GM21360 (cell line): ENCODE results near the gene ANKRD33B.
A peak's percentile ranks its signal among the peaks of the same experiment; 100 is the strongest.
"Not testable (repeated sequence)": the region's sequence is repeated elsewhere in the genome, so short reads cannot be mapped to it uniquely, and the experiment has no call there.

Source experiments
- ATAC-seq: cut with Tn5 transposase; IDR thresholded peaks from one replicate; pipeline ENCODE4 v1.9.1; 2021; ENCODE audit warnings: mild to moderate bottlenecking, moderate library complexity; ENCODE audit not compliant: unreplicated experiment

The ANKRD33B gene

GRCh38 chr5:10633271-10634049 is 69.6 kb downstream of the ANKRD33B start:
- no peak for ATAC-seq

DNA sequence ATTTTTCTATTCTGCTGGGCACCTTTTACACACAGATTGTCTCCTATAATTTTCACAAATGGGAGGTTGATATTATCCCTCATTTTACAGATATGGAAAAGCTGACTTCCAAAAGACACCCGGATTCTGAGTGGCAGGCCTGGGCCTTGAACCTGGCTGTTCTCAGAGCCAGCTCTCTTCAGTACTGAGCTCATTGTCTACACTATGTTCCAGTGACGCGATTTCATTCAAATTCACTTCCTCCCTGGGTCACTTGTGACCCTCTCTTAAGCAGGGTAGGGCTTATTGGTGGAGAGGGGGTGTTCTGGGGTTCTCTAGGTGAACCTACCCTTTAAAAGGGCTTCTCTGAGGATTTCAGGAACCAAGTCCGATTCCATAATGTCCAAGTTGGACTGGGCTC is 70.2 kb downstream of the ANKRD33B start:
- ATAC-seq: no peak

DNA sequence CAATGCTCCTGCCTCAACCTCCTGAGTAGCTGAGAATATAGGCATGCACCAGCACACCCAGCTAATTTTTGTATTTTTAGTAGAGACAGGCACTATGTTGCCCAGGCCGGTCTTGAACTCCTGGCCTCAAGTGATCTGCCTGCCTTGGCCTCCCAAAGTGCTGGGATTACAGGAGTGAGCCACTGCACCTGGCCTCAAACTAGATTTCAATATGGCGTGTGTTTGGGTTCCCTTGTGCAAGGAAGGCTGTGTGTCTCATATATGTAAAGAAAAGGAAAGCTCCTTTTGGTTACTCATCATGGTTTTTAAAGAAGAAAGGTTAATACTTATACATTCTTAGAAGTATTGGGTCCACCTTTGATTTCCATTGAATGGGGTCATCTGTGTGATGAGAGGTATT is 70.7 kb downstream of the ANKRD33B start:
- ATAC-seq: no peak

- ATAC-seq: peak; percentile 65
These were observed 71.5 kb downstream of the ANKRD33B start for GRCh38 chr5:10635257-10635866.

- ATAC-seq: no peak
These were observed 72.0 kb downstream of the ANKRD33B start for GRCh38 chr5:10635867-10636350.

DNA sequence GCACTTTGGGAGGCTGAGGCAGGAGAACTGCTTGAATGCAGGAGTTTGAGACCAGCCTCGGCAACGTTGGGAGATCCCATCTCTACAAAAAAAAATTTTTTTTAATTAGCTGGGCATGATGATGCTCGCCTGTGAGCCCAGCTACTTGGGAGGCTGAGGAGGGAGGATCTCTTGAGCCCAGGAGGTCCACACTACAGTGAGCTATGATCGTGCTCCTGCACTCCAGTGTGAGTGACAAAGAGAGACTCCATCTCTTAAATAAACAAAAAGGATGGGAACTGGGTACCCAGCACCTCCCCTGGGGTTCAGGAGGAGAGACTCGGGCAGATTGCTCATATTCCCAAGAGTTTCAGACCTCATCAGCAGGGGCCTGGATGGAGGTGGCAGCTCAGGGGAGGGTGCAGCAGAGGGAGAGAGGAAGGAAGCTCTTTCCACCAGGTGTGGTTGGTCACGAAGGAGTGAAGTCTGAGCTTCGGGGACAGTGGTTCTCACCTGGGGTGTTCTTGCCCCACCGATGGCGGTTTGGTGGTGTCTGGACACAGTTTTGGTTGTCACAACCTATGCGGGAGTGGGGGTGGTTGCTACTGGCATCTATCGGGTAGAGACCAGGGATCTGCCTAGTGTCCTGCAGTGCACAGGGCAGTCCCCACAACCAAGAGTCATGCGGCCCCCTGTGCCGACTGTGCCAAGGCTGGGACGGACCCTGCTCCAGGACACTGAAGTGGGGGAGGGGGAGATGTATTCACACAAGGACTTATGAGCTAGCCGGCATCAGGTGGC is 72.7 kb downstream of the ANKRD33B start:
- no peak for ATAC-seq

DNA sequence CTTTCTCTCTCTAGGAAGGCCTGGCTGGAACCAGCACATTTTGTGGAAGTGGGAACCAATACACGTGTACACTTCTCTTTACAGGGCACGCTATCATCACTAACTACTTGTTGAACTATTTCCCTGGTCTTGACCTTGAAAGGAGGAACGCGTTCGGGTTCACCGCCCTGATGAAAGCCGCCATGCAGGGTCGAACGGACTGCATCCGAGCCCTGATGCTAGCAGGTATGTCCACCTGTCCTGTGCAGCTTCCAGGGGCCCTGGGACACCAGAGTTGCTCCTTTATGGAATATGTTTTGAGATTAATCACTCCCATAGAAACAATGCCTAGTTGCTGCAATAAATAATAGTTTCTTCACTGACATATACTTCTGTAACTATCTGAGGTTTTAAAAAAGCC is 74.1 kb downstream of the ANKRD33B start:
- no peak for ATAC-seq

- not testable (repeated sequence) for ATAC-seq
These were observed 74.9 kb downstream of the ANKRD33B start for GRCh38 chr5:10638723-10639122.

- no peak for ATAC-seq
These were observed 76.0 kb downstream of the ANKRD33B start for GRCh38 chr5:10639846-10640368.

DNA sequence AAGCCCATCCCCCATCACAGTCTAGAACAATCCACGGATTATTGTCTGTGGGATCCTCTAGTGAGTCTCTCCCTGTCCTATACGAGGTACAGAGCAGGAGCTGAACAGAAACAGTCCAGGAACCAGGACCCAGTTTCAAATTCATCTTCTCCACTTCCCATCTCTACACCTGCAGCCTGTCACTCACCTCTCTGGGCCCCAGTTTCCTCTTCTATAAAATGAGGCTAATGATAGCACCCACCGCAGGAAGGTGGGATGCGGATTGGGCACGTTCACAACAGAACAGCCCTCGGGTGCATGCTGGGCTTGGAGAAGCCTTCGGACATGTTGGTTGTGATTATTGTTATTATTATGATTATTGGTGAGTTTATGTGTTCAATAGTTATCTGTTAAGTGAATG is 78.5 kb downstream of the ANKRD33B start:
- no peak for ATAC-seq

DNA sequence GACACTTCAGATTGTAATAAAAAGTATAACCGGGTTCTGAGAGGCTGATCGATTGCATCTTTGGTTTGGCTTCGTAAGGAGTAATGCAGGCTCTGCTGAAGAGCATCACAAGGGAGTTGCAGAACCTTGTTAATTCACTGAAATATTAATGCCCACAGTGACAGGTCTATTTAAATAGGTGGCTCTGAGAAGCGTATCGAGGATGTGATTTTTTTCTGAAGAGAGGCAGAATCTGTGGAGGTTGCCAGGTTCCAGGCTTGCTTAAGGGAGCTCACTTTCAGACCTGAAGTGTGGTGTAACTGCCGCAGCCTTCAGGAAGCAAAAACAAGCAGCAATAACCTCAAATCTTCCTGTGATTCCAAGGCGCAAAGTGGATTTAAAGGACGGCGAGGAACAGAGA is 80.3 kb downstream of the ANKRD33B start:
- no peak for ATAC-seq

- ATAC-seq: no peak
These were observed 81.3 kb downstream of the ANKRD33B start for GRCh38 chr5:10645146-10645545.

DNA sequence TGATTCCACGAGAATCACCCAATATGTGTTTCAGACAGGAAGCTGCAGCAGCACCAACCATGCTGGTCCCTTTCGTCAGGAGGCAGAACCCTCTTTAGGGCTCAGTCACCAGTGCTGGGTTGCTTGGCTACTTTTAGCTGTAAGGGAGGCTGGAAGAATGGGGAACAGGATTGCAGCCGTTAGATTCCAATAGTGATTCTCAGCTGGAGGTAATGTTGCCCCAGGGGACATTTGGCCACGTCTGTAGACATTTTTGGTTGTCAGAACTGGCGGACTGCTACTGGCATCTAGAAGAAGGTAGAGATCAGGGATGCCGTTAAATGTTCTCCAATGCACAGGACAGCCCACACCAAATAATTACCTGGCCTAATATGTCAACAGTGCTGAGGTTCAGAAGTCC is 81.8 kb downstream of the ANKRD33B start:
- ATAC-seq: no peak

- ATAC-seq: no peak
These were observed 83.8 kb downstream of the ANKRD33B start for GRCh38 chr5:10647640-10648039.

DNA sequence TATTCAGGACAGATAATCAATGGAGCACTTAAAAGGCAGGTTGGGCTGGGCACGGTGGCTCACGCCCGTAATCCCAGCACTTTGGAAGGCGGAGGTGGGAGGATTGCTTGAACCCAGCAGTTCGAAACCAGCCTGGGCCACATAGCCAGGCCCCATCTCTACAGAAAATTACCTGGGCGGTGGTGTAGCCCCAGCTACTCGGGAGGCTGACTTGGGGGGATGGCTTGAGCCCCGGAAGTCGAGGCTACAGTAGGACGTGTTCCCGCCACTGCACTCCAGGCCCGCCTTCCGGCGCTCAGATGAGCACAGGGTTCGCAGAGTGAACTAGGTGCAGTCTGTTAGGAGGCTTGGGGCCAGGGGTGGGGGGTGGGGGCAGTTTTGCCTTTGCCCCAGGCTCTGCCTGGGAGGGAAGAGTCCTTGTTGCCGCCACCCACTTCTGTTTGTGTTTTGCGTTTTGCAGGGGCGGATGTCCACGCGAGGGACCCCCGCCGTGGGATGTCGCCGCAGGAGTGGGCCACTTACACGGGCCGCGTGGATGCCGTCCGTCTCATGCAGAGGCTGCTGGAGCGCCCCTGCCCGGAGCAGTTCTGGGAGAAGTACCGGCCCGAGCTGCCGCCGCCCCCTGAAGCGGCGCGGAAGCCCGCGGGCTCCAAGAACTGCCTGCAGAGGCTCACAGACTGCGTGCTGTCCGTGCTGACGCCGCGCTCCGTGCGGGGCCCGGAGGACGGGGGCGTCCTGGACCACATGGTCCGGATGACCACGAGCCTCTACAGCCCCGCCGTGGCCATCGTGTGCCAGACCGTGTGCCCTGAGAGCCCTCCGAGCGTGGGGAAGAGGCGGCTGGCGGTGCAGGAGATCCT is 85.2 kb downstream of the ANKRD33B start:
- ATAC-seq: no peak

GRCh38 chr5:10649666-10650380 is 86.0 kb downstream of the ANKRD33B start:
- no peak for ATAC-seq

GRCh38 chr5:10652151-10652550 is 88.3 kb downstream of the ANKRD33B start:
- ATAC-seq: no peak

GRCh38 chr5:10652606-10653005 is 88.7 kb downstream of the ANKRD33B start:
- ATAC-seq: no peak

- no peak for ATAC-seq
These were observed 89.2 kb downstream of the ANKRD33B start for GRCh38 chr5:10653043-10653442.
